GM12872 (cell line): Measurements from ENCODE around the gene LPA.

ENCODE experiments used
- CTCF ChIP-seq: IDR thresholded peaks from 3 replicates; pipeline ENCODE4 v1.5.1; 2011; ENCODE audit warnings: low read depth, mild to moderate bottlenecking, low read length, moderate library complexity; ENCODE audit not compliant: insufficient read depth

LPA gene

GRCh38 chr6:160573943-160574342 lies 90.1 kb downstream of the LPA start:
- TF ChIP-seq CTCF: no peak

- TF ChIP-seq CTCF: no peak
Measured at GRCh38 chr6:160544802-160545201, 119.3 kb downstream of the LPA start.

- TF ChIP-seq CTCF: no peak
Measured at GRCh38 chr6:160535270-160535669, 128.8 kb downstream of the LPA start.

DNA sequence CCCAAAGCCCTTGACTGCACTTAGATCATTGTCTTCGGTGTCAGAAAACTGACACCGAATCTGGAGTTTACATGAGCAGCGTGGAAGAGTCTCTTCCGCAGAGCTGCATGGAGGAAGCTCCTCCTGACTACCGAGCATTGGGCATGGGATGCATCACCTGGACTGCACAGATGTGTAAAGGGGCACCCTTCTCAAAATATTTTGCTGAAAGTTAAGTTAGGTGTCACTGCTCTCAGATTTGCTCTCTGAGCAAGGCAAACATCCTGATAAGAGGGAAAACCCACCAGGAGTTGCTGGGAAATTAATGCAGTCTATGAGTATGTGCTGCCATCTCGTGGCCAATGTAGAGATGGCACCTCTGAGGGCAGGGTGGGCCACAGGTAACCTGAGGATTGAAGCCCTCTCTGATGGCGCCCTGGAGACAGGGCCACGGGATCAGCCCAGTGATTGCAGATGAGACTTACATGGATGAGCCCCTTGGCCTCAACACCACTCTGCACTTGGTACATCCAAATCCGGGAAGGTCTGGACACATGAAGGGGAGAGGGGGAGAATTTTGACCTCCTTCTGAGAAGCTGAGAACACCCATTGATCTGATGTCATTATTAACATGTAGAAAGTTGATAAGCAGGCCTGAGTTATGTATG lies 129.9 kb downstream of the LPA start:
- peak; percentile 86 for TF ChIP-seq CTCF

DNA sequence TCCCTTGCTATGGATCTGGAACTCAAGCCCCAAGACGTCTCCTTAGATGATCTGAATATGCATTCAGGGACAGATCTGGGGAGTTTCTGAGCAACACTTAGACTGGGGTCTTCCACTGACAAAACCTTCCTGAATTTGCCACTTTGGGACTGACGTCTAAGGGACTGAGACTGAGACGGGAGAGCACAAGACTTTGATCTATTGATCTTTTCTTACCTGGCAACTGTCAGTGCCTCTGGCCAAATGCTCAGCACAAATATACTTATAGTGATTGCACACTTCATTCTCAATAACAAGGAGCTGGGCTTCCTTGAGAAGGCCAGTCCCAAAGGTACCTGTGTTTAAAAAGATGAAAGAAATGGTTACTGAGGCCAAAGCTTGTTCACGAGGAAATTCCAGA lies 131.8 kb downstream of the LPA start:
- TF ChIP-seq CTCF: no peak

DNA sequence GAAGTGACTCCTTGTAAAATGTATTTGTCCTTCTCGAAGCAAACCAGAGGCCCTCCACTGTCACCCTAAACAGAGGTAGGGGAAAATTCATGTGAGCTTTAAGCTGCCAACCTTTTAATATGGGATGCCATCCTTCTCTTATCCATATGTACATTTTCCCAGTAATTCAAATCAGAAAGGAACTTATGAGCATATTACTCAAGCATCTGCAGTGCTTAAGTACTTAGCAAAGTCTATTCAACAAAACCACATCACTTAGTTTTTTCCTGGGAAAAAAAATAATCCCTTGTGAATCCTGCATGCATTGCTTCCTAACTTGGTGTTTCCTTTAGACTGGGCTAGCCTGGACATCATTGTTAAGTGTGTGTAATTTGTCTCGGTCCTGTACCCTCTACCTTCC lies 132.2 kb downstream of the LPA start:
- TF ChIP-seq CTCF: no peak

DNA sequence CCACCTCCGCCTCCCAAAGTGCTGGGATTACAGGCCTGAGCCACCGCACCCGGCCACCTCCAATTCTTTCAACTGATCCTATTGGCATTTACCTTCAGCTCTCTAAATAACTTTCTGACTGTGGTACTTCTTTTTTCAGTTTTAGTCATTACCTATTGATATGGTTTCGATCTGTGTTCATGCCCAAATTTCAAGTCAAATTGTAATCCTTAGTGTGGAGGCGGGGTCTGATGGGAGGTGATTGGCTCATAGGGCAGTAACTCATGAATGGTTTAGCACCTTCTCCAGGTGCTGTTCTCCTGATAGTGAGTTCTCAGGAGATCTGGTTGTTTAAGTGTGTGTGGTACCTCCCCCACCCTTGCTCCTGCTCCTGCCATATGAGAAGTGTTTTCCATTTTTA lies 140.9 kb downstream of the LPA start:
- TF ChIP-seq CTCF: no peak
